GM12878 (cell line): ENCODE results near the gene GATA2.

ENCODE experiments used
- BCL11A ChIP-seq: IDR thresholded peaks from 2 replicates; pipeline ENCODE4 v1.6.1; 2011; ENCODE audit warnings: low read depth, low read length
- CHD1 ChIP-seq: IDR thresholded peaks from 2 replicates; pipeline ENCODE4 v1.6.1; 2012; ENCODE audit warnings: low read depth, low read length, improper control_type of control experiment
- PAX5 ChIP-seq: IDR thresholded peaks from 2 replicates; pipeline ENCODE4 v1.6.1; 2011; ENCODE audit warnings: low read depth, low read length, borderline replicate concordance
- POLR2A ChIP-seq: IDR thresholded peaks from 2 replicates; pipeline ENCODE4 v1.6.1; 2011; ENCODE audit warnings: low read depth, mild to moderate bottlenecking, low read length
- RB1 ChIP-seq: fragments of 450-650 bp; formaldehyde crosslinking; IDR thresholded peaks from 2 replicates; pipeline ENCODE4 v1.6.1; 2017; ENCODE audit warnings: mild to moderate bottlenecking, borderline replicate concordance
- TAF1 ChIP-seq: IDR thresholded peaks from 2 replicates; pipeline ENCODE4 v1.6.1; 2011; ENCODE audit warnings: mild to moderate bottlenecking, low read depth, low read length, borderline replicate concordance
- TF ChIP-seq, protein P1 (sequence below): IDR thresholded peaks from 2 replicates; pipeline ENCODE4 v1.6.1; 2012; ENCODE audit warnings: low read depth, low read length, improper control_type of control experiment
- TF ChIP-seq, protein P2 (sequence below): IDR thresholded peaks from 2 replicates; pipeline ENCODE4 v1.6.1; 2012; ENCODE audit warnings: mild to moderate bottlenecking, low read depth, low read length
- TF ChIP-seq, protein P3 (sequence below): IDR thresholded peaks from 2 replicates; pipeline ENCODE4 v1.6.1; 2011; ENCODE audit warnings: borderline replicate concordance, low read depth, mild to moderate bottlenecking, moderate library complexity, mixed read lengths, low read length; ENCODE audit not compliant: insufficient read depth; ENCODE audit errors: extremely low read length
- TF ChIP-seq, protein P4 (sequence below), 3 experiments: IDR thresholded peaks in 2 of 3; conservative IDR thresholded peaks in 1 of 3; 2 replicates each; pipeline ENCODE4 v1.5.1; 2011; ENCODE audit warnings: low read depth in 3 of 3, low read length in 3 of 3, mild to moderate bottlenecking in 3 of 3, control low read depth in 2 of 3, moderate library complexity in 2 of 3, inconsistent platforms in 1 of 3, mixed read lengths in 1 of 3; ENCODE audit not compliant: control insufficient read depth in 2 of 3, insufficient read depth in 1 of 3; ENCODE audit errors: extremely low read depth in 1 of 3

DNA sequence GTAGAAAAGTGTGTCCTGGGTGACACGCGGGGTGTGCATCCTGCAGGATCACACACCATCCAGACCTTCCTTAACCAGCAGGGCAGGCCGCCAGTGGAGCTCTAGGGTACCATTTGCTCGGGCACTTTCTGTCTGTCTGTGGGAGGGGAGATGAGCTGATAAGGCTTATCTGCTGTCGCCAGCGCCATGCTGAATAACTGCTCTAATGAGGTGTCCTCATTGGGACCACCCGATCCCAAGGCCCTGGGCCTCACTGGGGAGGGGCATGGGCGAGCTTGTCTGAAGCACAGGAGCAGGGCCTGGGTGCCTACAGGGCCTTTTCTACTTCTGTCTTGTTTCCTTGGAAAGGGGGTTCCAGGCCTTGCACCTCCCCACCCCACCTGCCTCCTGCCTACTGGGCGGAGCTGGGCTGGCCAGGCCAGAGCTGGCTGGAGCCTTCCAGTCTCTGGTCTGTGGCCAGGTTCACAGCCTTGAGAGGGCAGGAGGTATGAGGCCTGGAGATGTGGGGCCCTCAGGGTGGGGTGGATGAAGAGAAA is 2.5 kb upstream of the GATA2 start:
- no peak for TF ChIP-seq BCL11A
- TF ChIP-seq, protein P1, sequence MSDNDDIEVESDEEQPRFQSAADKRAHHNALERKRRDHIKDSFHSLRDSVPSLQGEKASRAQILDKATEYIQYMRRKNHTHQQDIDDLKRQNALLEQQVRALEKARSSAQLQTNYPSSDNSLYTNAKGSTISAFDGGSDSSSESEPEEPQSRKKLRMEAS = no peak
- TF ChIP-seq, protein P2, sequence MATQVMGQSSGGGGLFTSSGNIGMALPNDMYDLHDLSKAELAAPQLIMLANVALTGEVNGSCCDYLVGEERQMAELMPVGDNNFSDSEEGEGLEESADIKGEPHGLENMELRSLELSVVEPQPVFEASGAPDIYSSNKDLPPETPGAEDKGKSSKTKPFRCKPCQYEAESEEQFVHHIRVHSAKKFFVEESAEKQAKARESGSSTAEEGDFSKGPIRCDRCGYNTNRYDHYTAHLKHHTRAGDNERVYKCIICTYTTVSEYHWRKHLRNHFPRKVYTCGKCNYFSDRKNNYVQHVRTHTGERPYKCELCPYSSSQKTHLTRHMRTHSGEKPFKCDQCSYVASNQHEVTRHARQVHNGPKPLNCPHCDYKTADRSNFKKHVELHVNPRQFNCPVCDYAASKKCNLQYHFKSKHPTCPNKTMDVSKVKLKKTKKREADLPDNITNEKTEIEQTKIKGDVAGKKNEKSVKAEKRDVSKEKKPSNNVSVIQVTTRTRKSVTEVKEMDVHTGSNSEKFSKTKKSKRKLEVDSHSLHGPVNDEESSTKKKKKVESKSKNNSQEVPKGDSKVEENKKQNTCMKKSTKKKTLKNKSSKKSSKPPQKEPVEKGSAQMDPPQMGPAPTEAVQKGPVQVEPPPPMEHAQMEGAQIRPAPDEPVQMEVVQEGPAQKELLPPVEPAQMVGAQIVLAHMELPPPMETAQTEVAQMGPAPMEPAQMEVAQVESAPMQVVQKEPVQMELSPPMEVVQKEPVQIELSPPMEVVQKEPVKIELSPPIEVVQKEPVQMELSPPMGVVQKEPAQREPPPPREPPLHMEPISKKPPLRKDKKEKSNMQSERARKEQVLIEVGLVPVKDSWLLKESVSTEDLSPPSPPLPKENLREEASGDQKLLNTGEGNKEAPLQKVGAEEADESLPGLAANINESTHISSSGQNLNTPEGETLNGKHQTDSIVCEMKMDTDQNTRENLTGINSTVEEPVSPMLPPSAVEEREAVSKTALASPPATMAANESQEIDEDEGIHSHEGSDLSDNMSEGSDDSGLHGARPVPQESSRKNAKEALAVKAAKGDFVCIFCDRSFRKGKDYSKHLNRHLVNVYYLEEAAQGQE = no peak
- TF ChIP-seq, protein P3, sequence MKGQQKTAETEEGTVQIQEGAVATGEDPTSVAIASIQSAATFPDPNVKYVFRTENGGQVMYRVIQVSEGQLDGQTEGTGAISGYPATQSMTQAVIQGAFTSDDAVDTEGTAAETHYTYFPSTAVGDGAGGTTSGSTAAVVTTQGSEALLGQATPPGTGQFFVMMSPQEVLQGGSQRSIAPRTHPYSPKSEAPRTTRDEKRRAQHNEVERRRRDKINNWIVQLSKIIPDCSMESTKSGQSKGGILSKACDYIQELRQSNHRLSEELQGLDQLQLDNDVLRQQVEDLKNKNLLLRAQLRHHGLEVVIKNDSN = no peak
- no peak for TF ChIP-seq PAX5
- no peak for TF ChIP-seq RB1
- TF ChIP-seq, protein P4, sequence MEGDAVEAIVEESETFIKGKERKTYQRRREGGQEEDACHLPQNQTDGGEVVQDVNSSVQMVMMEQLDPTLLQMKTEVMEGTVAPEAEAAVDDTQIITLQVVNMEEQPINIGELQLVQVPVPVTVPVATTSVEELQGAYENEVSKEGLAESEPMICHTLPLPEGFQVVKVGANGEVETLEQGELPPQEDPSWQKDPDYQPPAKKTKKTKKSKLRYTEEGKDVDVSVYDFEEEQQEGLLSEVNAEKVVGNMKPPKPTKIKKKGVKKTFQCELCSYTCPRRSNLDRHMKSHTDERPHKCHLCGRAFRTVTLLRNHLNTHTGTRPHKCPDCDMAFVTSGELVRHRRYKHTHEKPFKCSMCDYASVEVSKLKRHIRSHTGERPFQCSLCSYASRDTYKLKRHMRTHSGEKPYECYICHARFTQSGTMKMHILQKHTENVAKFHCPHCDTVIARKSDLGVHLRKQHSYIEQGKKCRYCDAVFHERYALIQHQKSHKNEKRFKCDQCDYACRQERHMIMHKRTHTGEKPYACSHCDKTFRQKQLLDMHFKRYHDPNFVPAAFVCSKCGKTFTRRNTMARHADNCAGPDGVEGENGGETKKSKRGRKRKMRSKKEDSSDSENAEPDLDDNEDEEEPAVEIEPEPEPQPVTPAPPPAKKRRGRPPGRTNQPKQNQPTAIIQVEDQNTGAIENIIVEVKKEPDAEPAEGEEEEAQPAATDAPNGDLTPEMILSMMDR (IDR thresholded peaks at IDR 0.05 in 2 of 3, conservative IDR thresholded peaks at IDR 0.05 in 1 of 3; ENCODE audit: control insufficient read depth in 2 of 3, extremely low read depth in 1 of 3, insufficient read depth in 1 of 3, low read depth in 3 of 3, low read length in 3 of 3) = no peak
- TF ChIP-seq POLR2A = no peak
- TF ChIP-seq TAF1 = no peak
- TF ChIP-seq CHD1 = no peak
